Measurements from ENCODE around the gene RAB19.
"Not testable (repeated sequence)": the region's sequence is repeated elsewhere in the genome, so short reads cannot be mapped to it uniquely, and the experiment has no call there.

RAB19 gene

GRCh38 chr7:140402178-140402835 lies 1.6 kb upstream of the RAB19 start:
- DNase-seq (ENCODE audit: low read depth), result no peak

- DNase-seq (ENCODE audit: low read depth), result no peak
These were observed 757 bp downstream of the RAB19 start for GRCh38 chr7:140404565-140405065.

- no peak for DNase-seq (ENCODE audit: low read depth)
These were observed 11.5 kb downstream of the RAB19 start for GRCh38 chr7:140415361-140415760.

GRCh38 chr7:140415816-140416215 lies 12.0 kb downstream of the RAB19 start:
- DNase-seq (ENCODE audit: low read depth), result not testable (repeated sequence)

GRCh38 chr7:140416560-140416959 lies 12.7 kb downstream of the RAB19 start:
- DNase-seq (ENCODE audit: low read depth), result no peak

- DNase-seq (ENCODE audit: low read depth), result no peak
These were observed 13.7 kb downstream of the RAB19 start for GRCh38 chr7:140417456-140418155.

- not testable (repeated sequence) for DNase-seq (ENCODE audit: low read depth)
These were observed 14.3 kb downstream of the RAB19 start for GRCh38 chr7:140418156-140418472.

- no peak for DNase-seq (ENCODE audit: low read depth)
These were observed 14.8 kb downstream of the RAB19 start for GRCh38 chr7:140418653-140419052.

- no peak for DNase-seq (ENCODE audit: low read depth)
These were observed 17.7 kb downstream of the RAB19 start for GRCh38 chr7:140421521-140421920.

- no peak for DNase-seq (ENCODE audit: low read depth)
These were observed 19.6 kb downstream of the RAB19 start for GRCh38 chr7:140423501-140423900.

- no peak for DNase-seq (ENCODE audit: low read depth)
These were observed 21.9 kb downstream of the RAB19 start for GRCh38 chr7:140425718-140426117.

- no peak for DNase-seq (ENCODE audit: low read depth)
These were observed 22.3 kb downstream of the RAB19 start for GRCh38 chr7:140426130-140426529.

GRCh38 chr7:140433396-140433795 lies 29.5 kb downstream of the RAB19 start:
- no peak for DNase-seq (ENCODE audit: low read depth)

- no peak for DNase-seq (ENCODE audit: low read depth)
These were observed 31.5 kb downstream of the RAB19 start for GRCh38 chr7:140435252-140435895.

GRCh38 chr7:140439359-140439758 lies 35.5 kb downstream of the RAB19 start:
- no peak for DNase-seq (ENCODE audit: low read depth)

GRCh38 chr7:140440593-140440992 lies 36.7 kb downstream of the RAB19 start:
- DNase-seq (ENCODE audit: low read depth), result no peak

GRCh38 chr7:140441519-140441918 lies 37.7 kb downstream of the RAB19 start:
- no peak for DNase-seq (ENCODE audit: low read depth)

- DNase-seq (ENCODE audit: low read depth), result no peak
These were observed 42.6 kb downstream of the RAB19 start for GRCh38 chr7:140446467-140446866.

- no peak for DNase-seq (ENCODE audit: low read depth)
These were observed 44.0 kb downstream of the RAB19 start for GRCh38 chr7:140447841-140448240.

- no peak for DNase-seq (ENCODE audit: low read depth)
These were observed 45.1 kb downstream of the RAB19 start for GRCh38 chr7:140448781-140449480.

GRCh38 chr7:140451716-140452115 lies 47.9 kb downstream of the RAB19 start:
- no peak for DNase-seq (ENCODE audit: low read depth)

GRCh38 chr7:140453273-140453672 lies 49.4 kb downstream of the RAB19 start:
- no peak for DNase-seq (ENCODE audit: low read depth)

All from activated T-cell treated with anti-CD3 and anti-CD28 coated beads for 24 hours (primary cell).